ENCODE measurements around the gene FLNA. TPM values are rescaled to one million over a fixed set of nuclear protein-coding genes. Genes with fewer than 3 reads are reported as not detected.
"Not testable (repeated sequence)": the region's sequence is repeated elsewhere in the genome, so short reads cannot be mapped to it uniquely, and the experiment has no call there.

FLNA gene, protein sequence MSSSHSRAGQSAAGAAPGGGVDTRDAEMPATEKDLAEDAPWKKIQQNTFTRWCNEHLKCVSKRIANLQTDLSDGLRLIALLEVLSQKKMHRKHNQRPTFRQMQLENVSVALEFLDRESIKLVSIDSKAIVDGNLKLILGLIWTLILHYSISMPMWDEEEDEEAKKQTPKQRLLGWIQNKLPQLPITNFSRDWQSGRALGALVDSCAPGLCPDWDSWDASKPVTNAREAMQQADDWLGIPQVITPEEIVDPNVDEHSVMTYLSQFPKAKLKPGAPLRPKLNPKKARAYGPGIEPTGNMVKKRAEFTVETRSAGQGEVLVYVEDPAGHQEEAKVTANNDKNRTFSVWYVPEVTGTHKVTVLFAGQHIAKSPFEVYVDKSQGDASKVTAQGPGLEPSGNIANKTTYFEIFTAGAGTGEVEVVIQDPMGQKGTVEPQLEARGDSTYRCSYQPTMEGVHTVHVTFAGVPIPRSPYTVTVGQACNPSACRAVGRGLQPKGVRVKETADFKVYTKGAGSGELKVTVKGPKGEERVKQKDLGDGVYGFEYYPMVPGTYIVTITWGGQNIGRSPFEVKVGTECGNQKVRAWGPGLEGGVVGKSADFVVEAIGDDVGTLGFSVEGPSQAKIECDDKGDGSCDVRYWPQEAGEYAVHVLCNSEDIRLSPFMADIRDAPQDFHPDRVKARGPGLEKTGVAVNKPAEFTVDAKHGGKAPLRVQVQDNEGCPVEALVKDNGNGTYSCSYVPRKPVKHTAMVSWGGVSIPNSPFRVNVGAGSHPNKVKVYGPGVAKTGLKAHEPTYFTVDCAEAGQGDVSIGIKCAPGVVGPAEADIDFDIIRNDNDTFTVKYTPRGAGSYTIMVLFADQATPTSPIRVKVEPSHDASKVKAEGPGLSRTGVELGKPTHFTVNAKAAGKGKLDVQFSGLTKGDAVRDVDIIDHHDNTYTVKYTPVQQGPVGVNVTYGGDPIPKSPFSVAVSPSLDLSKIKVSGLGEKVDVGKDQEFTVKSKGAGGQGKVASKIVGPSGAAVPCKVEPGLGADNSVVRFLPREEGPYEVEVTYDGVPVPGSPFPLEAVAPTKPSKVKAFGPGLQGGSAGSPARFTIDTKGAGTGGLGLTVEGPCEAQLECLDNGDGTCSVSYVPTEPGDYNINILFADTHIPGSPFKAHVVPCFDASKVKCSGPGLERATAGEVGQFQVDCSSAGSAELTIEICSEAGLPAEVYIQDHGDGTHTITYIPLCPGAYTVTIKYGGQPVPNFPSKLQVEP (N-terminal part only)
- 406 TPM for total RNA-seq

DNA sequence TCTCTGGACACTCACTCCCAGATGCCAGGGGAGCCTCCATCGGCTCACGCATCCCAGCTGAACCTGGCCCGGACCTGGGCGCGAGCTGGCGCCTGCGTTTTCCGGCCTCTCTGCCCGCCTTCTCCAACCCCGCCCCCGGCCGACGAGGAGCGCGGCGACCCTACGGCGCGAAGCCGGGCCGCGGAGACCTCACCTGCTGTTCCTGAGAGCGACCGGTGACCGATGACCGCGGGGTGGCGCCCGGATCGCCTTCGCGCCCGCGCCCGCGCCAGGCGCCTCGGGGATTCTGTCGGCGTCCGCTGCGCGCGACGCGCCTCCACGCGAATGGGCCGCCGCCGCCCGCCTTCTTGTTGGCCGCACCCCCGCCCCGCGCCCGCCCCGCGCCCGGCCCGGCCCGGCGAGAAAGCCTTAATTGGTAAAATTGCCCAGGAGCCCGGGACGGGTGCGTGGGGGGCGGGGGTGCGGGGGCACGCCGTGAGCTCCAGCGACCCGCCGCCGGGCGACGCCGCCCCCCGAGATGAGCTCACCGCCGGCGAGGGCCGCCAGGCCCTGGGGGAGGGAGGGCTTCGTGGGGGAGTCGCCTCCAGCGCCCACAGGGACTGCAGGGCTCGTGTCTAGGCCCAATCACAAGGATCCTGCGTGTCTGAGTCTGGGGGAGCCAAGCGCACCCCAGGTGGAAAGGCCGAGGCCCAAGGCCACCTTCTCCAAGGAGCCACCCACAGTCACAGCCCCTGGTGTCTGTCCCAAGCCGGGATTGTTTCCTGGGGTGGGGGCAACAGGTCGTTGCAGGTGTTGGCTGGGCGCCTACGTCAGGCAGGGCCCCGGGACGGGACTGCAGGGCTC is at the start of gene FLNA:
TSS of gene FLNA (minus strand) at position 322 of the 843 bp plus-strand sequence. CDS start 3,389 bp downstream, outside the sequence.
- no peak for DNase-seq

DNA sequence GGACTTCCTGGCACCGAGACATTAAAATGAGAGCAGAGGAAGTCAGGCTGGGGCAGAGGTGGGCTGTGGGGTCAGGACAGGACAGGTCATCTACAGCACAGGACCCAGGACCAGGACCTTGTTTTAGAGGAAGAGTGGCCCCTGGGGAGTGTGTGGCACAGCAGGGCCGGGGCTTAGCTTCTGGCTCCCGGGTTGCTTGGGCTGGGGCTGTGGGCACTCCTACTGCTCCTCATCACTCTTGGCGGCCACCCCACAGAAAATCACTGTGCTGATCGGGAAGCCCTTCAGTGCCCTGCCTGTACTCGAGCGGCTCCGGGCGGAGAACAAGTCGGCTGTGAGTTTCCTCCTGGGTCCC is 45.9 kb upstream of the FLNA start:
- no peak for DNase-seq

DNA sequence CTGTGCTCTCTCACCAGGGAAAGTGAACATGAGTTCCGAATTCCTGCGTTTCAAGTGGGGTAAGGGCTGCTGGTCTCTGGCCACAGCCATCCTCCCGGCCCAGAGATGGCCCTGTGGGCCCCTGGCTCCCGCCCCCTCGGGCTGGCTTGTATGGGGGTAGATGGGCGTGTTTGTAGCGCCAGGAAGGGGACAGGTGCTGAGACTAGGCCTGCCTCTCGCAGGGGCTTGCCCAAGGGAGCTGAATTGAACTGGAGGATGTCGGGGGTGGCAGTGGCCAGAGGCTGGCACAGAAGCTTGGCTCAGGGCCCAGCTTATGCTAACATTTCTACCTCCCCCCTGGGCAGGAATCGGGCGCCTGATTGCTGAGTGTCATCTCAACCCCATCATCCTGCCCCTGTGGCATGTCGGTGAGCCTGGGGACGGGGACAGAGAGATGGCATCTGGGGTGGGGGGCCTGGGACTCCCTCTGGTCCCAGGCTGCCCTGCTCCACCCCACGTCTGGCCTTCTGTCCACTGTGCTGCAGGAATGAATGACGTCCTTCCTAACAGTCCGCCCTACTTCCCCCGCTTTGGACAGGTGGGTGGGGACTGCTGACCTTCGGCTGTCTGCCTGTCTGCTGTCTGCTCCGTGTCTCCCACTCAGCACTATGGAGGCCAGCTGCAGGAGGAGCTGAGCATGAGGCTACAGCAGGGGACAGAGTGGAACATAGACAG is 45.4 kb upstream of the FLNA start:
- DNase-seq, result no peak

DNA sequence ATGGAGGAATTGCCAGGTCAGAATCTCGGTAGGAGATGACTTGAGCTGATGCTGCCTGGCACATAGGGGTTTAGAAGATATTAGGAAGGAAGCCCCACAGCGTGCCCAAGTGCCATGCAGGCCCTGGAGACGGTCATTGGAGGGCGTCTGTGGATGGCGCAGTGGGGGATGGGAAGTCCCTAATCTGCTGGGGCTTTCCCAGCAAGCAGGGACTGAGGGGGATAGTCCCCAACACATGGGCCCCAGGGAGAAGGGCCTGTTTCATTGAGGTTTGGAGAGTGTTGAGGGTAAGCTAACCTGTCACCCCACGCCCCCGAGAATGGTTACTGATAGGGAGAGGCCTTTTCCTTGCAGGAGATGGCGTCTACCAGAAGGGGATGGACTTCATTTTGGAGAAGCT is 44.8 kb upstream of the FLNA start:
- no peak for DNase-seq

DNA sequence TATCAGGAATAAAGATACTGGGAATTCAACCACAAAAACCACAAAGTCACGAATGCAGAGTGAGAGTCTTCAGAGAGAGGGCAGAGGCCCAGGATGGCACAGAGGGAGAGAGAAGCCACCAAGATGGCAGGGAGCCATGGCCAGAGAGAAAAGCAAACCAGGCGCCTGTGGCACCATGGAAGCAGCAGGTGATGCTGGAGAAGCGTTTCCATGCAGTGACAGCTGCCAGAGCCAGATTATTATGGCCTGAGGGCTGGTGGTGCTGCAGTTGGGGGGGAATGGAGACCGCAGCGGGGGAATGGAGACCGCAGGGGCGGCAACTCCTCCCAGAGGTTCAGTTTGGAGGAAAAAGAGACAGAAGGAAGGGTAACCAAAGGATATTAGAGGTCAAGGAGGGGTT is 42.7 kb upstream of the FLNA start:
- no peak for DNase-seq

DNA sequence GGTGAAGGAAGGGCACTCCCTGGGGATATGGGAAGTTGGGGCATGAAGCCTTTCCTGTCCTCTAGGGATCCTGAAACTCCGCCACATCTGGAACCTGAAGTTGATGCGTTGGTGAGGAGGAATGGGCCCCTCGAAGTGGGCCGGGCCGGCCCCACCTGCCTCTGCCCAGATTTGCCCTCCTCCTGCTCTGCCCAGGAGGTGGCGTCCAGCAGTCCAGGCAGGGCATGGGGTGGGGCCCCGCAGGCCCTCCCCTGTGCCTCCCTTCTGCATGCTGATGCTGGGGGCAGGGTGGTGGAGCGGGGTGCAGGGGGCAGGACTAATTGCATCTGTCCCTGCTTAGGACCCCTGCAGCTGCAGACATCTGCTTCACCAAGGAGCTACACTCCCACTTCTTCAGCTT is 38.7 kb upstream of the FLNA start:
- no peak for DNase-seq

DNA sequence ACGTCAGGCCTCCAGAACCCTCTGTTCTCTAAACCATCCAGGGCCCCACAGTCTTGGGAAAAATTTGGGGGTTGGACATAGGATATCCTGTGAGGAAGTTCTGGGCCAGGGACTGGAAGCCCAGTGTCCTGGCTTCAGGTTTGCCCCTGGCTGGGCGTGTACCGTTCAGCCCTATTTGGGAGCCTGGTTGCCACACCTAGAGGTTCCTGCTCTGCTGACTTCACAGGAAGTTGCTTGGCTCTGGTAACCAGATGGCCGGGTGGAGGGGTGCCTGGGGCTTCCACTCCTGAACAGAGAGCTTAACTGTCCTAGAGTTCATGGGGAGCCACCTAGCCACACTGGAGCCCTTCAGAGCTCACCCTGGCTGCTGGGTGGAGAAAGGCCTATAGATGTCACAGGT is 38.0 kb upstream of the FLNA start:
- DNase-seq, result no peak

DNA sequence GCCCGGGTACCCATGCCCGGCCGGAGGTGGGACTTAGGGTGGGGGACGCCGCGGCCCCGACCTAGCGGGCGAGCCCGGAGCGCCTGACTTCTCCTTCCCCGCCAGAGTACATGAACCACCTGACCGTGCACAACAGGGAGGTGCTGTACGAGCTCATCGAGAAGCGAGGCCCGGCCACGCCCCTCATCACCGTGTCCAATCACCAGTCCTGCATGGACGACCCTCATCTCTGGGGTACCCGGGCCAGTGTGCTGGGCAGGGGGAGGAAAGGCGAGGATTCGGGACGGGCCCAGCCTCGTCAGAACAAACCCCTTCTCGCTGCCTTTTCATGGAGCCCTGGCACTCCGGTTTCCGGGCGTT is 37.5 kb upstream of the FLNA start:
- peak; percentile 64 for DNase-seq

DNA sequence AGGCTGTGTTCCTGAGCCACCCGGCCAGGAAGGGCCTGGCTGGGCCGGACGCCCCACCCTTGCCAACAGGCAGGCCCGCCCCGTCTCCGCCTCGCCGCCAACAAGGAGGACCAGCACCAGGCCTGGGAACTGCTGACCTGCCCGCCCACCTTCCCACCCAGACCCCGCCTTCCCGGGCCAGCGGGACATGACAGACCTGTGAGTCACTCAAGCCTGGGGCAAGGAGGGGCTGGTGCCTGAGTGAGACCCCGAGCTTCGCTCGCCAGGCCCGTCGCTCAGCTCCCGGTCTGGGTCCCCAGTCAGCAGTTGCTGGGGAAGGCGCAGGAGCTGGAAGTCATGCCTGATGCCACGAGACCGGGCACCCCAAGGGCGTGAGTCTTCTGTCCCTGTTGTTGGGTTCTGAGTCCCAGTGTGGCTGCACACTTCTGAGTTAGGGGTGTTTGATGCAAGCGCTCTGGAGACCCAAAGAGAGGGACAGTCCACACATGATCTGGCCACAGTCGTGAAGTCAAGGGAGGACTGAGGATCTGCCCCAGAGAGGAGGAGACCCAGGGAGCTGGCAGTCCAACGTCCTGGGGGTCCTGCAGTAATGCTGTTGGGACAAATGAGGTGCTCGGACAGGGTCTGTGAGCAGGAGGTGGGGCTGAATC is 34.9 kb upstream of the FLNA start, which contains the start of gene DNASE1L1:
TSS of gene DNASE1L1 (minus strand) at position 33 of the 650 bp plus-strand sequence. CDS start 3,686 bp downstream, outside the sequence.
- peak; percentile 64 for DNase-seq

DNA sequence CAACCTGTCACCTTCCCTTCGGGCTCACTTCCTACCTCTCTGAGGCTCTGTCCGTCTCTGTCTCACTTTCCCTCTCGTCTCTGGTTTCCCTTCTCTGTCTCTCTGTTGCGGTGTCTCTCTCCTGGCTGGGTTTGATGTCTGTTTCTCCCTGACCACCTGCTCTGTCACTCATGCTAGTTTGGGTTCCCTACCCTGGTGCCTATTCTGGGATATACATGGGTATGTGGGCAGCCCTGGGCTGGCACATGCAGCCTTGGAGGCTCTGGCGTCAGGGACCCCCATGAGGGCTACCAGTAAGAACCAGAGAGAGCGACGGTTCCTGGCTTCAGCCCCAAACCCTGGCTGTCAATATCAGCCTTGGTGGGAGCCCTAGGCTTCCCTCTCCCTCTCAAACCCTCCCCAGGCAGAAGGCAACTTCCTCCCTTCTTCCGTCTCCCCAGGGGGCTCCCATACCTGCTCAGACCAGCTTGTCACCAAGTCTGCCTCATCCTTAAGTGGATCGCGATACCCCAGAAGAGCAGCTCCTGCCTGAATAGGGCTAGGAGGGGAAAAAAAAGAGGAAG is 34.3 kb upstream of the FLNA start:
- DNase-seq, result peak; percentile 24

DNA sequence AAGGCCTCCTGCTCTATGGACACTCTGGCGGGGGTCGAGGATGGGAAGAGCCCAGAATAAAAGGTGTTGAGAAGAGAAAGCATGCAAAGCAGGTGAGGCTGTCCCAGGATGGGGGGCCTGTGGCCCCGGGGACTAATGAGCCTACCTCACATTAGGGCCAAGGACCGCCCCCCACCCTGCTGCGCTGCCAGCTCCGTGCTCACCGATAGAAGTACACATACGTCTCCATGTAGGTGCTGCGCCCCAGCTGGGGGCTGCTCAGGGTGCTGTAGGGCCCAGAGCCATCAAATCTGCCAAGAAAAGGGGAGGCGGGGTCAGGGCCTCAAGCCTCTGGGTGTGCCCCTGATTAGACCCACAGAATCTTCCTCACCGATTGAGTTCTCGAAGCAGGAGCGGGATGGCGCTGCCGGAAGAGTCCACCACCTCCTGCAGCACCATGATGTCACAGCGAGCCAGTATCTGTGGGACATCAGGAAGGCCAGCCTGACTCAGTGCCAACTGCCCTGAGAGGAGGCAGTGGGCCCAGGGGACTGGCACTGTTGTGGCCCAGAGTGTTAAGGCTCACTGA is 30.3 kb upstream of the FLNA start:
- no peak for DNase-seq

DNA sequence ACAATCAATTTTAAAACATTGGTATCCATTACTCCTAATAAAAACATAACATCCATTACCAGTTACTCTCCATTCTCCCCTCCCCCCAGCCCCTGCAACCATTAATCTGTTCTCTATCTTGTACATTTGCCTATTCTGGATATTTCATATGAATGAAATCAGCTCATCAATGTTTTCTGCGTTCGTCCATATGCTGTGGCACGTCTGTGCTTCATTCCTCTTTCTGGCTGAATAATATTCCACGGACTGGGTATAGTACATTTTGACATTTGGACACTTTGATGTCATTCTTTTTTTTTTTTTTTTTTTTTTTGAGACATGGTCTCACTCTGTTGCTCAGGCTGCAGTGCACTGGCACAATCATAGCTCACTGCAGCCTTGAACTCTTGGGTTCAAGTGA is 29.4 kb upstream of the FLNA start:
- DNase-seq, result no peak

DNA sequence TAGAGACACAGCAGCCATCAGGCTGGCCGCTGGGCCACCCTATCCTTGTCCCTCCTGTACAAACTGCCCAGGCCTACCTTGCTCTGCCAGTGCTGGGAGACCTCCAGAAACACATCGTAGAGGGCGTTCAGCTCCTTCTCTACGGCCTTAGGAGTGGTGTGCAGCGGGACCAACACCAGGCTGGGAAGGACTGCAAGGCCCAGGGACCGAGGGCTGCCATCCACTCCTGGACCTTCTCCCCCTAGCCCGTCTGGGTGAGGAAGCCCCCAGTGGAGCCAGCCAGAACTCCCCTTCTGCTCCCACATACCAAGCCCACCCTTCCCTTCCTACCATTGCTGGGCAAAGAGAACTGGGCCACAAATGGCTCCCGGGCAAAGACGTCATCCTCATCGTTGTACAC is 28.8 kb upstream of the FLNA start:
- DNase-seq, result no peak

DNA sequence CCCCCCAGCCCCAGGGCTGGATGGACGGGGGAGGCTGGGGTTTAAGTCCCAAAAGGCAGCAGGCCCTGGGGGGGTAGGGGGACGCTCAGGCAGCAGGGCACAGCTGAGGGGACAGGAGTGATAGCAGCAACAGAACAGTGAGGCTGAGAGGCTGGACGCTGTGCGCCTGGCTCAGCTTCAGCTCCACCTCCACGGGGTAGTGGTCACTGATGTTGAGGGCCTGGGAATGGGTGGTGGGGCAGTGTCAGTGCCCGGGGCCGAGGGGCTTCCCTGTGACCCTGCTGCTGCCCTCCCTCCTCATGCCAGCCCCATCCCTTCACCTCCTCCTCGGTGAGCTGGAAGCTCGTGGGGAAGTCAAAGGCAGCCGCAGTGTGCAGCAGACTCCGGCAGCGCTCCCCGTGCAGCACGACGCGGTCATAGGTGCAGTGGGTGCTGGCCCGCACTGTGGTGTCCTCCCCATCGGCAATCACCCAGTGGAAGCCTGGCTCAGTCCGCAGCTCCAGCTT is 28.2 kb upstream of the FLNA start:
- DNase-seq, result no peak

DNA sequence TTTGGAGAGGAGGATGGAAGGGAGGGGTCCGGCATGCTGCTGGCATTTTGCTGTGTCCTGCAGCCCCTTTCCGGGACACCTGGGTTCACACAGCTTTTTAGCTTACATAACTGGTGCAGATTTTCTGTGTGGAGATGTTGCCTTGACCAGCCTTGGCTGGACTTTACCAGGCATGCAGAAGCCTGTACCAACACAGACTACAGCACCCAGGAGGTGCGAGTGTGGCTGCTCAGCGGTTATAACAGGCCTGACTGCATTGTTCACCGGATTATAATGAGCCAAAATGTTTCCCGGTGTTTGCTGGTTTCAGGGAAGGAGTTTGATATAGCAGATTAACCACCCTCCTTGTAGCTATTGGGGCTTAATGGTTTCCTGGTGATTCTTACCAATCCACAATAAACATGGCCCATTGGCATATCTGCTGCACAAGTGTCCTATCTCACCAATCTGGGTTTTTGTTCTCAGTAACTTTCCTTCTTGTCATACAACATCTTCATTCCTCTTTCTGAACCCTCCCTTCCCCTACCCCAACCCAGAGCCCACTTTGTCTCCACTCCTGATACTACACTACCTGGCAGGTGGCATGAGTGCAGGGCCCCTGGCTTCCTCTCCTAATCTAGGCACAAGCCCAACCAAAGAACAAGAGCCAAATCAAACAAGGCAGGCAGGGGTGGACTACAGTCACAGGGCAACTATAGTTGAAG is 27.6 kb upstream of the FLNA start:
- DNase-seq, result no peak

DNA sequence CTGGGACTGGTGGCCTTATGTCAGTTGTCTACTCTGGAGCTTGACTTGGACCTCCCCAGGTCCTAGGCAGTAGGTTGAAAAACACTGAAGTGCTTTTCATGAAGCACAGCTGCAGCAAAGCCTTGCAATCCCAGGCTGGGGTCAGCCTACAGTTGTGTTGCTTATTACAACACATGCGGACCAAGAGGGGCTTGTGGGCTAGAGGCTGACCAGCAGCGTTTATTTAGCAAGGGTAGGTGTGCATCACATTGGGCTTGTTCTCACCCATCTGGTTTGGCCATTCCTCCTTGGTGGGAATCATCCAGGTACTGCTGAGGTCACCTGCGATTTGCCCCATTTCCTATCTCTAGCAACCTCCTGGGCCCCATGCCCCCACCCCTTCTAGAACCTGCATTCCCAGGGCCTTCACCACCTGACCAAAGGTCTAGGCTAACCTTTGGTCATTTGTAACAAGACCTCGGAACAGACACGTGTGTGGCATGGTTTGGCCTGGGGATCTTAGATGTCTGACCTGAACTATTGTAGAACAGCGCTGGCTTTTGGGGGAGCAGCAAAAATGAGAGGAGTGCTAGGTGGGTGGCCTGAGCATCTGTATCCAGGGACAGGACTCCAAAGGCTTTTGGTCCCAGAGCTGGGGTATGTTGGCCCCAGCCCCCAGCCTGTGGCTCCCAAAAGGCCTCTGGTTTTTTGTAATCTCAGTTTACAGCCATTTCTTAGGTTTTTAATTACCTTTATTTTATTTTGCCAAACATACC is 26.8 kb upstream of the FLNA start:
- DNase-seq, result no peak

DNA sequence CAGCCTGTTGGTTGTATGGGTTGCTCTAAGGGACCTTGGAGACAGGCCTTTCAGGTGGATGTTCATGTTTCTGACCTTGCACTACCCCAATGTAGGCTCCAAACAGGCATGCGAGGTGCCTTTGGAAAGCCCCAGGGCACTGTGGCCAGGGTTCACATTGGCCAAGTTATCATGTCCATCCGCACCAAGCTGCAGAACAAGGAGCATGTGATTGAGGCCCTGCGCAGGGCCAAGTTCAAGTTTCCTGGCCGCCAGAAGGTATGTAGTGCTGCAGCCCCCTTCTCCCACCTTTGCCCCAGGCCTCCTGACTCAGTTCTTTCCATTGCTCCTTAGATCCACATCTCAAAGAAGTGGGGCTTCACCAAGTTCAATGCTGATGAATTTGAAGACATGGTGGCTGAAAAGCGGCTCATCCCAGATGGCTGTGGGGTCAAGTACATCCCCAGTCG is 26.0 kb upstream of the FLNA start:
- DNase-seq, result not testable (repeated sequence)

Data from tongue (tissue), 2 donors.